ENCODE data around the gene P3H1.

P3H1 gene

DNA sequence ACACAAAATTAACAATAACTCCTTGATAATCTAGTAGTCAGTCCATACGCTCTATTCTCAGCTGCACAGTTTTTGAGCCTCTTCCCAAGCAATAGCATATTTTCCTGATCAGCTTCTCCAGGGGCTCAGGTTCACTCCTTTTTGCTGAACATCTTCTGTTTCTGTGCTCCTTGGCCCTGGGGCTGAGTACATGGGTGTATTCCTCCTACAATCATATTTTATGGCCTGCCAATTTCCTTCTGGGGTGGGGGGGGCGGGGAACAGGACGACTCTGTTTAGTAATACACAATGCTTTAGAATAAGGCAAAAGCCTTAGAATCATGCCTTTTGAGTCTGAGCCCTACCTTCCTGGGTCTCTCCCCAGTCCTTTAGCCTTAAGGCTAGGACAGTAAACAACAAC is 35.2 kb downstream of the P3H1 start (continued):
- no peak for TF ChIP-seq ZNF155 (tag by site-specific recombination; IDR thresholded peaks at IDR 0.05)
- no peak for TF ChIP-seq ZNF114 (tag by site-specific recombination; IDR thresholded peaks at IDR 0.05)
- no peak for TF ChIP-seq ZNF510 (tag by site-specific recombination; IDR thresholded peaks at IDR 0.05; ENCODE audit: insufficient replicate concordance)
- TF ChIP-seq, protein P1, sequence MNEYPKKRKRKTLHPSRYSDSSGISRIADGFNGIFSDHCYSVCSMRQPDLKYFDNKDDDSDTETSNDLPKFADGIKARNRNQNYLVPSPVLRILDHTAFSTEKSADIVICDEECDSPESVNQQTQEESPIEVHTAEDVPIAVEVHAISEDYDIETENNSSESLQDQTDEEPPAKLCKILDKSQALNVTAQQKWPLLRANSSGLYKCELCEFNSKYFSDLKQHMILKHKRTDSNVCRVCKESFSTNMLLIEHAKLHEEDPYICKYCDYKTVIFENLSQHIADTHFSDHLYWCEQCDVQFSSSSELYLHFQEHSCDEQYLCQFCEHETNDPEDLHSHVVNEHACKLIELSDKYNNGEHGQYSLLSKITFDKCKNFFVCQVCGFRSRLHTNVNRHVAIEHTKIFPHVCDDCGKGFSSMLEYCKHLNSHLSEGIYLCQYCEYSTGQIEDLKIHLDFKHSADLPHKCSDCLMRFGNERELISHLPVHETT (tag by site-specific recombination; IDR thresholded peaks at IDR 0.05) = no peak
- TF ChIP-seq, protein P2, sequence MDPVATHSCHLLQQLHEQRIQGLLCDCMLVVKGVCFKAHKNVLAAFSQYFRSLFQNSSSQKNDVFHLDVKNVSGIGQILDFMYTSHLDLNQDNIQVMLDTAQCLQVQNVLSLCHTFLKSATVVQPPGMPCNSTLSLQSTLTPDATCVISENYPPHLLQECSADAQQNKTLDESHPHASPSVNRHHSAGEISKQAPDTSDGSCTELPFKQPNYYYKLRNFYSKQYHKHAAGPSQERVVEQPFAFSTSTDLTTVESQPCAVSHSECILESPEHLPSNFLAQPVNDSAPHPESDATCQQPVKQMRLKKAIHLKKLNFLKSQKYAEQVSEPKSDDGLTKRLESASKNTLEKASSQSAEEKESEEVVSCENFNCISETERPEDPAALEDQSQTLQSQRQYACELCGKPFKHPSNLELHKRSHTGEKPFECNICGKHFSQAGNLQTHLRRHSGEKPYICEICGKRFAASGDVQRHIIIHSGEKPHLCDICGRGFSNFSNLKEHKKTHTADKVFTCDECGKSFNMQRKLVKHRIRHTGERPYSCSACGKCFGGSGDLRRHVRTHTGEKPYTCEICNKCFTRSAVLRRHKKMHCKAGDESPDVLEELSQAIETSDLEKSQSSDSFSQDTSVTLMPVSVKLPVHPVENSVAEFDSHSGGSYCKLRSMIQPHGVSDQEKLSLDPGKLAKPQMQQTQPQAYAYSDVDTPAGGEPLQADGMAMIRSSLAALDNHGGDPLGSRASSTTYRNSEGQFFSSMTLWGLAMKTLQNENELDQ (tag by site-specific recombination; IDR thresholded peaks at IDR 0.05; ENCODE audit: low read depth) = no peak

DNA sequence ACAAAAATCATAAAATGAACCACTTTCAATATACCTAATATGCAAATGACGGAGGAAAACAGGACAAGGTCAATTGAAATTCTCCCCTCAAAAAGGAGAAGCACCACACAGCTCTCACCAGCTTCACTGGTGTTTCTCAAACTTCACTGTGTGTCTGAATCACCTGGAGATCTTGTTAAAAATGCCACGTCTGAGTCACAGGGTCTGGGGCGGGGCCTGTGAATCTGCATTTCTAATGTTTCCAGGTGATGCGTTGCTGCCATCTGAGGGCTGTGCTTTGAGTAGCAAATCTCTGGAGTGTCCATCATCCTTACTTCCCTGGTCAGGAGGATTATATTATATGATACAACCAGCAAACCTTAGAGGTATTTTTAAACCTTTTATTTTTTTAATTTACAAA is 35.8 kb downstream of the P3H1 start:
- Histone ChIP-seq H3K36me3 (ENCODE audit: control insufficient read depth in 2 of 2, insufficient read depth in 1 of 2, low read length in 2 of 2) (no peaks in the 10 kb centered on the region), H3K4me3 (ENCODE audit: low read depth, low read length) (no peak overlapping the region), H3K4me1 (ENCODE audit: control insufficient read depth, insufficient read depth, low read length) (no peaks in the 10 kb centered on the region), H3K27ac (ENCODE audit: extremely low read depth, low read depth, low read length) (no peak overlapping the region), H3K9me3 (ENCODE audit: control insufficient read depth, insufficient read depth, low read depth, low read length) (no peaks in the 10 kb centered on the region)
- TF ChIP-seq ZBTB7A (tag by site-specific recombination; IDR thresholded peaks at IDR 0.05; ENCODE audit: low read depth) (no peak), ZNF302 (tag by site-specific recombination; IDR thresholded peaks at IDR 0.05; ENCODE audit: low read depth) (no peak), ZNF132 (tag by site-specific recombination; IDR thresholded peaks at IDR 0.05; ENCODE audit: borderline replicate concordance) (no peak)
- TF ChIP-seq, protein P3, sequence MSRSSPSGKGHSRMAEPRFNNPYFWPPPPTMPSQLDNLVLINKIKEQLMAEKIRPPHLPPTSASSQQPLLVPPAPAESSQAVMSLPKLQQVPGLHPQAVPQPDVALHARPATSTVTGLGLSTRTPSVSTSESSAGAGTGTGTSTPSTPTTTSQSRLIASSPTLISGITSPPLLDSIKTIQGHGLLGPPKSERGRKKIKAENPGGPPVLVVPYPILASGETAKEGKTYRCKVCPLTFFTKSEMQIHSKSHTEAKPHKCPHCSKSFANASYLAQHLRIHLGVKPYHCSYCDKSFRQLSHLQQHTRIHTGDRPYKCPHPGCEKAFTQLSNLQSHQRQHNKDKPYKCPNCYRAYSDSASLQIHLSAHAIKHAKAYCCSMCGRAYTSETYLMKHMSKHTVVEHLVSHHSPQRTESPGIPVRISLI (tag by site-specific recombination; IDR thresholded peaks at IDR 0.05) = no peak
- TF ChIP-seq, protein P4, sequence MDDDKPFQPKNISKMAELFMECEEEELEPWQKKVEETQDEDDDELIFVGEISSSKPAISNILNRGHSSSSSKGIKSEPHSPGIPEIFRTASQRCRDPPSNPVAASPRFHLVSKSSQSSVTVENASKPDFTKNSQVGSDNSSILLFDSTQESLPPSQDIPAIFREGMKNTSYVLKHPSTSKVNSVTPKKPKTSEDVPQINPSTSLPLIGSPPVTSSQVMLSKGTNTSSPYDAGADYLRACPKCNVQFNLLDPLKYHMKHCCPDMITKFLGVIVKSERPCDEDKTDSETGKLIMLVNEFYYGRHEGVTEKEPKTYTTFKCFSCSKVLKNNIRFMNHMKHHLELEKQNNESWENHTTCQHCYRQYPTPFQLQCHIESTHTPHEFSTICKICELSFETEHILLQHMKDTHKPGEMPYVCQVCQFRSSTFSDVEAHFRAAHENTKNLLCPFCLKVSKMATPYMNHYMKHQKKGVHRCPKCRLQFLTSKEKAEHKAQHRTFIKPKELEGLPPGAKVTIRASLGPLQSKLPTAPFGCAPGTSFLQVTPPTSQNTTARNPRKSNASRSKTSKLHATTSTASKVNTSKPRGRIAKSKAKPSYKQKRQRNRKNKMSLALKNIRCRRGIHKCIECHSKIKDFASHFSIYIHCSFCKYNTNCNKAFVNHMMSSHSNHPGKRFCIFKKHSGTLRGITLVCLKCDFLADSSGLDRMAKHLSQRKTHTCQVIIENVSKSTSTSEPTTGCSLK (tag by site-specific recombination; IDR thresholded peaks at IDR 0.05) = no peak
- CTCF ChIA-PET = interaction anchor here (0.7 to 1.9 kb wide), 6 partner anchors 15 to 48 kb away, joined by 3 to 5 read pairs (median 4); no protein-coding TSS in a partner anchor
- POLR2A ChIA-PET = no interaction called here

DNA sequence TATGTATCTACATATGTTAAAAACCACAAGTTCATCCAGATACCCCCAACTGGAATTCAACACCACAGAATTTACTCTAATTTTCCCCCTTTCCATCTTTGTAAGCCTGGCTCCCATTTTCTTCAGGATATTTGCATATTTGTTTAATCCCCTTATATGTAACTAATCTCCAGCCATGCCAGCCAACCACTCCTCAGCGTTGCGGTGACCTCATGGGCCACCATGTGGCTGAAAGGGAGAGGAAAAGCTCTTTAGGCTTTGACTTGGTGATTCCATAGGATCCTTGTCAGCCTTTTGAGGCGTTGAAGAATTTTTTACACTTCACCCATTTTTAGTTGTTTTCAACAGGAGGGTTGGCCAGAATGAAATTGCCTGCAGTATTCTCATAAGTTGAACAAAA is 36.8 kb downstream of the P3H1 start:
- CTCF ChIA-PET = interaction anchor here (1.4 to 1.9 kb wide), 2 partner anchors 14 to 27 kb away, joined by 4 read pairs; no protein-coding TSS in a partner anchor
- no peaks in the 10 kb centered on the region for H3K4me1 ChIP-seq (ENCODE audit: control insufficient read depth, insufficient read depth, low read length)
- POLR2A ChIA-PET = no interaction called here

More for the DNA sequence above, 36.8 kb downstream of the P3H1 start:
- TF ChIP-seq ZNF558 (tag by site-specific recombination; IDR thresholded peaks at IDR 0.05) = no peak
- no peak for TF ChIP-seq ZNF266 (tag by site-specific recombination; IDR thresholded peaks at IDR 0.05; ENCODE audit: low read depth)
- TF ChIP-seq GLI2 (tag by site-specific recombination; IDR thresholded peaks at IDR 0.05; ENCODE audit: borderline replicate concordance, low read depth) = no peak
- no peak for TF ChIP-seq ZNF175 (tag by site-specific recombination; IDR thresholded peaks at IDR 0.05)
- no peak for TF ChIP-seq SP2 (tag by site-specific recombination; IDR thresholded peaks at IDR 0.05)
- TF ChIP-seq, protein P4 (tag by site-specific recombination; IDR thresholded peaks at IDR 0.05) = no peak
- no peak for TF ChIP-seq SCRT2 (tag by site-specific recombination; IDR thresholded peaks at IDR 0.05)
- TF ChIP-seq ZNF561 (tag by site-specific recombination; IDR thresholded peaks at IDR 0.05; ENCODE audit: borderline replicate concordance) = no peak
- TF ChIP-seq, protein P5, sequence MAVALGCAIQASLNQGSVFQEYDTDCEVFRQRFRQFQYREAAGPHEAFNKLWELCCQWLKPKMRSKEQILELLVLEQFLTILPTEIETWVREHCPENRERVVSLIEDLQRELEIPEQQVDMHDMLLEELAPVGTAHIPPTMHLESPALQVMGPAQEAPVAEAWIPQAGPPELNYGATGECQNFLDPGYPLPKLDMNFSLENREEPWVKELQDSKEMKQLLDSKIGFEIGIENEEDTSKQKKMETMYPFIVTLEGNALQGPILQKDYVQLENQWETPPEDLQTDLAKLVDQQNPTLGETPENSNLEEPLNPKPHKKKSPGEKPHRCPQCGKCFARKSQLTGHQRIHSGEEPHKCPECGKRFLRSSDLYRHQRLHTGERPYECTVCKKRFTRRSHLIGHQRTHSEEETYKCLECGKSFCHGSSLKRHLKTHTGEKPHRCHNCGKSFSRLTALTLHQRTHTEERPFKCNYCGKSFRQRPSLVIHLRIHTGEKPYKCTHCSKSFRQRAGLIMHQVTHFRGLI (tag by site-specific recombination; IDR thresholded peaks at IDR 0.05) = no peak
- TF ChIP-seq ZNF571 (tag by site-specific recombination; IDR thresholded peaks at IDR 0.05) = no peak
- TF ChIP-seq, protein P6, sequence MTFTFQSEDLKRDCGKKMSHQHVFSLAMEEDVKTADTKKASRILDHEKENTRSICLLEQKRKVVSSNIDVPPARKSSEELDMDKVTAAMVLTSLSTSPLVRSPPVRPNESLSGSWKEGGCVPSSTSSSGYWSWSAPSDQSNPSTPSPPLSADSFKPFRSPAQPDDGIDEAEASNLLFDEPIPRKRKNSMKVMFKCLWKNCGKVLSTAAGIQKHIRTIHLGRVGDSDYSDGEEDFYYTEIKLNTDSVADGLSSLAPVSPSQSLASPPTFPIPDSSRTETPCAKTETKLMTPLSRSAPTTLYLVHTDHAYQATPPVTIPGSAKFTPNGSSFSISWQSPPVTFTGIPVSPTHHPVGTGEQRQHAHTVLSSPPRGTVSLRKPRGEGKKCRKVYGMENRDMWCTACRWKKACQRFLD (tag by site-specific recombination; IDR thresholded peaks at IDR 0.05) = no peak
- Histone ChIP-seq H3K27ac (ENCODE audit: extremely low read depth, low read depth, low read length) (no peak overlapping the region), H3K36me3 (ENCODE audit: control insufficient read depth in 2 of 2, insufficient read depth in 1 of 2, low read length in 2 of 2) (no peaks in the 10 kb centered on the region), H3K9me3 (ENCODE audit: control insufficient read depth, insufficient read depth, low read depth, low read length) (no peaks in the 10 kb centered on the region), H3K4me3 (ENCODE audit: low read depth, low read length) (no peak overlapping the region)
